GM18861 (cell line): ENCODE results near the gene TCF4.

Experiments used
- ATAC-seq: cut with Tn5 transposase; IDR thresholded peaks from one replicate; pipeline ENCODE4 v1.9.1; 2021; ENCODE audit not compliant: unreplicated experiment

The TCF4 gene

DNA sequence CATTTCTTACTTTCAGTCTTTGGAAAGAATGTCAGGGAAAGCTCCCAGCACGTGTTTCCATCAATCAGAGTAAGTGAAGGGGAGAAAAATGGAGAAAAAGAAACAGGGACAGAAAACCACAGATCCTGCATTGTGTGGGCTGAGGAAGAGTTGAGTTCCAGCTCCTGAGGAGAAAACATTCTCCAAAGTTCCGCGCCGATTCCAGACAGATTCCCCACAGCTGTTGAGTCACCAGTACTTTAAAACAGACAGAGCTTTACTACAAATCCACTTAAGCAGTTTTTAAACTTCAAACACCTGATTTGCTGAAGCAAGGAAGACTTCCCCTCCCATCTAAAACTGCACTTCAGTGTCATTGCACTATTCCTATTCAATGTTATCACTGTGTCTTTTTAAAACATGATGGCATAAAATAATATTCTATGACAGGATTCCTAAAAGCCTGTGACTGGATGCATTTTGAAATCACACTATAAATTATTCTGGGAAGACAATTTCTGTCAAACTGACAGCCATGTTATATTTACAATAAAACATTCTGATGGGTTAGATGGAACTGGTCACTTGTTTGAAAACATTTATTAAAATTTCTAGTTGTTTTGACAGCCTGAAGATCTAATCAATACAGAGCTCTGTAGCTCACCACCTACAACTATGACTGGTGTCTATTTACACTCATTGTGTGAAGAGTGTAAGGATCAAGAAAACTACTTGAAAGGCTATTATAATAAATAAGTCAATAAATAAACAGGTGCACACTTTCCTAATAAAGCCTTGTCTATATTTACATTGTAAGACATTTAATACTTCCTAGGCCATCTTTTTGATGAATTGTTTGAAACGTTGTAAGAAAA lies 40.9 kb downstream of the TCF4 start:
- no peak for ATAC-seq

- no peak for ATAC-seq
Measured at GRCh38 chr18:55544014-55544413, 44.0 kb downstream of the TCF4 start.

- no peak for ATAC-seq
Measured at GRCh38 chr18:55543130-55543704, 44.8 kb downstream of the TCF4 start.

DNA sequence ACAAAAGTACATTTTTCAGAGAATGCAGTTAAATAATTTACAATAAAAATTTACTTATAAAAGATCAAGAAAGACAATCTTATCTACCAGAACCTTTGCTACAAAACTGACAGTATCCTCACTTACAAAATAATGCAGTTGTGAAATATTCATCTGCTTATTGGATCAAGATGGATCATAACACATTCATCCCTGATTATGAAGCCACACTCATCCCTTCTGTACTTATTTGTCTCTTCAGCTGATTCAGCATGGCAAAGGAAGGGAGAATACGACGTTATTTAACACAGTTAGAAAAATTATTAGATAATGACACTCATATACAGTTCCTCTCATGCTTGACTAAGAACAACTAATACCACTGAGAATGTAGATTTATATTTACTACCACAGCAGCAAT lies 46.4 kb downstream of the TCF4 start:
- ATAC-seq: no peak

- no peak for ATAC-seq
Measured at GRCh38 chr18:55539240-55539639, 48.8 kb downstream of the TCF4 start.

DNA sequence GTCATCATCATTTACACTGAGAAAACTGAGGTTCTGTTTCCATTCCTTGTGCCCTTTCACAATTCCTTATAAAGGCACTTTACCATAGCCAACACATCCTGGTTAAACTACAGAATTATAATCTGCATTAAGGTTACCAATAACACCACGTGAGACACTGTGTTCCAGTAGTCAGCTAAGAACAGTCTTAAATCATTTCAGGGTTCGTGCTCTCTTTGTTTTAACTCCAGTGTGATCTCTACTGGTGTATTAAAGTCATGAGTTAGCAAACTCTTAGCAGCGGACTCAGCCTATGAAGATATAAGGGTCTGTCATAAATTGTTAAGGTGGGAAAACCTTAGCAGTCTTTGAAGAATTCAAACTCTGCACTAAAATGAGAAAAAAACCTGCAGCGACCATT lies 53.0 kb downstream of the TCF4 start:
- ATAC-seq: no peak

GRCh38 chr18:55534547-55534946 lies 53.4 kb downstream of the TCF4 start:
- no peak for ATAC-seq

DNA sequence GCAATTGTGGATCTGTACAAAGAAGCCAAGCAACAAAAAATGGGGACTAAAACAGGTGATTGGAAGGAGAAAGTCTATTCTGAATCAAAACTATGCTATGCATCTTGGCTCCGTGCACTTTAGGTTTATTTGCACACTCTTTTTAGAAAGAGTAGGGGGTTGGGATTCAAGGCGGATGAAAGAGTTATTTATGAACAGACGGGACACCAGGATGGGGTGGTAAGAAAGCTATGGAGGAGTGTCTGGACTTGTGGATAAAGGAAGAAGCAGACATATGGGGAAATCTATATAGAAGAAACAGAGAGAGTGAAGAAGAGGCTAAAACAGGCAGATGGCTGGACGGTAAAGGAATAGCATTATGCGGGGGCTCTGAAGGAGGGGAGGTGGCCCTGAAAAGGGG lies 57.8 kb downstream of the TCF4 start:
- ATAC-seq: no peak

- ATAC-seq: no peak
Measured at GRCh38 chr18:55529581-55529980, 58.4 kb downstream of the TCF4 start.

DNA sequence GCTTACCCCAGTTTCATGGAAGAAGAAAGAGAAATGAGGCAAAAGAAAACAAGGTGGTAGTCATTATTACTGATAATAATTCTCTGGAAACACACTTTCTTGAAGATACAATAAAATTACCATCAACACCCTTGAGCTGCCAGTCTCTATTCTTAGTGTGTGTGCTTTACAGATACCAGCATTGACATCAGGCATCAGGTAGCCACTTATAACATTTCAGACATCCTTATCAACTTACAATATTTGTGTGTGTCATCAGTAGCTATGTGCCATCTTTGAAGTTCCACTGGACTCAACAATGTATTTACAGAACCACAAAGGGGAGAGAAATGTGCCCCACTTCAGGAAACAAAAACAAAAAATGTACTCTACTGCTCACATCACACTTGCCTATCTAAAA lies 62.1 kb downstream of the TCF4 start:
- no peak for ATAC-seq

GRCh38 chr18:55524353-55525073 lies 63.5 kb downstream of the TCF4 start:
- no peak for ATAC-seq

GRCh38 chr18:55523001-55523400 lies 65.0 kb downstream of the TCF4 start:
- ATAC-seq: no peak

- peak; percentile 51 for ATAC-seq
Measured at GRCh38 chr18:55522011-55522410, 66.0 kb downstream of the TCF4 start.

- ATAC-seq: no peak
Measured at GRCh38 chr18:55517055-55517454, 70.9 kb downstream of the TCF4 start.

- no peak for ATAC-seq
Measured at GRCh38 chr18:55515941-55516710, 71.9 kb downstream of the TCF4 start.

DNA sequence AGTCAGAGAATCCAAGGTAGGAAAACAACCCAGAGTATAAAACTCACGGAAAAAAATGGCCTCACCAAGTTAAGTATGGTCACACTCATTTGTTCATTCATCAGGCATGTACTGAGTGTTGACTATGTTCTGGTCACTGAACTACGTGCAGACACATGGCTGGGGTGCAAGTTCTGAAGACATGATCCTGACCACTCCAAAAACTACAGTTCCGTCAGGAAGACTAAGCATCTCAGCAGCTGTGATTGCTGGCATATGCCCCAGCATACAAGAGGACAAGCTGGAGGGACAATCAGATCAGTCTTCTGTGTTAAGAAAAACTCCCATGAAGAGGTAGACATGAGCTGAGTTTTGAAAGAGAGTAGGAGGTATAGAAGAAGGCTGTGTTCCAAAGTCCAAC lies 72.8 kb downstream of the TCF4 start:
- ATAC-seq: no peak

- no peak for ATAC-seq
Measured at GRCh38 chr18:55513161-55513560, 74.8 kb downstream of the TCF4 start.

GRCh38 chr18:55511277-55511676 lies 76.7 kb downstream of the TCF4 start:
- ATAC-seq: no peak

- ATAC-seq: peak; percentile 2
Measured at GRCh38 chr18:55510809-55511208, 77.2 kb downstream of the TCF4 start.

DNA sequence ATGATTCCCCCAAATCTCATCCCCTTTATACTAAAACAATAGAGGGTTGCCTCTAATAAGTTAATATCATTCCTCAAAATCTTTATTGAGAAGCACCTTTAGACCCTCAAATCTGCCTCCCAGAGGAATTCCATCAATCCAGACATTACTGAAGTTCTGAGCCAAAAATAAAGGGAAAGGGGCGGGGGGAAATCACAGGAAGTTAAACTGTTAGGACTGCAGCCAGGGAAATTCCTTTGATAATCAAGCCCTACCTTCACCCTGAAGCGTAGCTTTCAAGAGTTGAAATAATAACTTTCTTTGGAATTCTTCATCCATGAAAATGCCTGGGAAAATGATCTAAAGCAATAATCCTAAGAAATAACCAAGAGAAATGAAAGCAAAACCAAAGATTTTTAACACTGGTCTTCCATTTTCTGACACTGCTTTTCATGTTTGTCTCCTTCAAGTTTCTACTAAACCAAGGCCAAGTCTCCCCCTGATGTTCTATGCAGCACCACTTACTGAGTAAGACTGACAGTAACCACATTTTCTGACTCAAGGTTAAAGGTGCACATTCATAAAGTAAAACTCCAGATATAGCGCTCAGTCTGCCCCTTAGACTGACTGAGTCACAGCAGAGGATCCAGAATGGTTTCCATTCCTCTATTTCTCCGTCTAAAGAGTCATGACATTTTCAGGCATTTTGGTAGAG lies 78.2 kb downstream of the TCF4 start:
- ATAC-seq: peak; percentile 91

DNA sequence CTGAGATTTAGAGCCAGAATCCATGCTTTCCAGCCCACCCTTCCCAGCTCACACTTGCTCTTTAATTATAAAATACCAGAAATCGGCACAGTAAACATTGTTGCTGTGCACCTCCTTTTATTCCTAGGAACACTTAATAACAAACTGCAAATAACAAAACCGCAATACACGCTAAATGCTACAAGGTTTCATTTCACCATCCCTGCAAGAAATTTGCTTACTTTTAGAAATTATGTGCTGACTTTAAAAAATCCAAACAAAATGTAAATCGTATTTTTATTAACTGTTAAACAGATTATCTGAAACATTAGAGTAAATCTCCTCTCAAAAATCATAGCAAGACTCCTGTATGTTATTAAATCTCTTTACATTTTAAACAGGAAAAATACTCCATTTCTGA lies 79.3 kb downstream of the TCF4 start:
- no peak for ATAC-seq
